AG09309 (cell line): ENCODE data around the gene PIGB.
A peak's percentile ranks its signal among the peaks of the same experiment; 100 is the strongest.

Source experiments
- DNase-seq: peaks from one replicate; pipeline ENCODE4 v3.0.0-alpha.2; 2010; ENCODE audit warnings: low read depth
- H3K4me3 ChIP-seq: 2 replicates; pipeline ENCODE4 v1.5.1; 2011; ENCODE audit warnings: mild to moderate bottlenecking, low read depth, low read length, moderate library complexity; ENCODE audit not compliant: control insufficient read depth
- CTCF ChIP-seq: IDR thresholded peaks from 2 replicates; pipeline ENCODE4 v1.5.1; 2011; ENCODE audit warnings: mild to moderate bottlenecking, low read depth, low read length, inconsistent platforms; ENCODE audit not compliant: insufficient read depth, control insufficient read depth; ENCODE audit errors: missing control alignments

The PIGB gene

GRCh38 chr15:55319537-55320237, 665 bp downstream of the PIGB start:
- TF ChIP-seq CTCF = no peak
- no peak for DNase-seq
- H3K4me3 ChIP-seq = peak overlapping the region; percentile 90

DNA sequence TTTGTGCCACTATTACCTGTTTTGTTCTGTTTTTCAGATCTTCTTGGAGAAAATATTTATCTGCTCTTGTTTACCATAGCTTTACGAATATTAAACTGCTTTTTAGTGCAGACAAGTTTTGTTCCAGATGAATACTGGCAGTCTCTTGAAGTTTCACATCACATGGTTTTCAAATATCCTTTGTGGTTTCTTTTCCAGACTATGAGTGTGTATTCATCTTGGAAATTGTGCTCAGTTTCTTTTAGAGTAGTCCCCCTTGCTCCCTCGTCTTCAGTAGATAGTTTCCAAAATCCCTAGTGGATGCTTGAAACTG, 1.2 kb downstream of the PIGB start:
- TF ChIP-seq CTCF = no peak
- 0 out of 2 replicates have a peak overlapping the region, but pooled peaks have one; percentile 3 for H3K4me3 ChIP-seq
- no peak for DNase-seq

DNA sequence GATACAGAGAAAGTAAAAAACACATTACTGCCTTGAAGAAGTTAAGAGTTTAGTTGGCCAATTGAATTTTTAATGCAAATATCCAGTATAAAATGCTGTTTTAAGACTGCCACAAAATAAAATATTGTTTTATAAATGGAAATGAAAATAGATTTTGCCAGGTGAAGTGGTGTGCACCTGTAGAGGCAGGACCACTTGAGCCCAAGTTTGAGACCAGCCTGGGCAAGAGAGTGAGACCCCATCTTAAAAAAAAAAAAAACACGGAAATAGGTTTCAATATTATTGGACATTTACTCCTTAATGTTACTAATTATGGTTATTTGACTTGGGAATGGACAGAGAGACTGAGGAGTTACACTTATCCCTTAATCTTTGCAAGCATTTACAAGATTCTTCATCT, 1.9 kb downstream of the PIGB start:
- no peak for TF ChIP-seq CTCF
- H3K4me3 ChIP-seq = no peak overlapping the region
- DNase-seq = no peak

DNA sequence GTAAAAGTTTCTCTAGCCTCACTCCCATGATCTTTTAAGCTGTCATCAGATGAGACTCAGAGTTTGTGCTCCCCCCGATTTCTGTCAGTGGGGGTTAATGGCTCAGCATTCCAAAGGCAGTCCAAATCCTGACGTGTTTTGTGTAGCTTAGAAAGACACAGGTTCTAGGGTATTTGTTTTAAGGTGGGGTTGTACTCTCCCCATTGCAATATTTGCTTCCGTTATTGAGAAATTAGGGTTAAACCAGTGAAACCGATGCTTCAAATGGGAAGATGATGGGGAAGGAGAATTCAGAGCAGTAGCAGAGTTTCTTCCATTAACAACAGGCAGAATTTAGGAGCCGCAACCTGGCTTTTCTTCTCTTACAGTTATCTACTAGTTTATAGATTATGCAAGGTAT, 3.4 kb downstream of the PIGB start:
- DNase-seq = no peak
- H3K4me3 ChIP-seq = no peak overlapping the region
- TF ChIP-seq CTCF = no peak

DNA sequence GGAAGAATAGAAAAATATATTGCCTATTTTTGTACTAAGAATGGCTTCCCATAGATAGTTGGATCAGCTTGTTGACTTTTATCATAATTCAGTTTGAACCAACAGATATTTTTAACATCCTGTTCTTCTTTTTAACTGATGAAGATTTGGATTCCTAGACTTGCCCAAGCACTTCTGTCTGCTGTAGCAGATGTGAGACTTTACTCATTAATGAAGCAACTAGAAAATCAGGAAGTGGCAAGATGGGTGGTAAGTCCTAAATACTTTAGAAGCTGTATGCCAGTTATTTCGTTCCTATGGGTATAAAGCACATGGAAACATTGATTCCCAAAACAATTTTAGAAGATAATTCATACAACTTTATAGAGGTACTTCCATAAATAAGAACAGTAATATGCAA, 8.4 kb downstream of the PIGB start:
- TF ChIP-seq CTCF = no peak
- H3K4me3 ChIP-seq = no peak overlapping the region
- no peak for DNase-seq

- no peak overlapping the region for H3K4me3 ChIP-seq
- no peak for TF ChIP-seq CTCF
- no peak for DNase-seq
Observed at GRCh38 chr15:55334371-55334770, 15.3 kb downstream of the PIGB start.

DNA sequence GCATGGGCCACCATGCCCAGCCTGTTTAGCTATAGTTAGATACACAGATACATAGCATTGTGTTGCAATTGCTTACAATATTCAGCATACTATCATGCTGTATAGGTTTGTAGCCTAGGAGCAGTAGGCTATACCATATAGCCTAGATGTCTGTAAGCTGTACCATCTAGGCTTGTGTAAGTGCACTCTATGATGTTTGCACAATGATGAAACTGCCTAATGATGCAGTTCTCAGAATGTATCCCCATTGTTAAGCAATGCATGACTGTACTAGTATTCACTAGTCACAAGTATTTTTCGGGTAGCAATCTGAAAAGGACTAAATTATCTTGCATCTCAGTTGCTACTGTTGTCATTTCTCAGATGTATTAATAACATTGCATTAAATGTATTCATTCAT, 16.0 kb downstream of the PIGB start:
- no peak for DNase-seq
- no peak for TF ChIP-seq CTCF
- H3K4me3 ChIP-seq = no peak overlapping the region
